Coronary artery (tissue), 2 donors: ENCODE data around the gene PPIH.
"Not testable (repeated sequence)": the region's sequence is repeated elsewhere in the genome, so short reads cannot be mapped to it uniquely, and the experiment has no call there.

ENCODE experiments used
- DNase-seq: peaks from one replicate; pipeline ENCODE4 v3.0.0-alpha.2; 2017; ENCODE audit warnings: low spot score
- H3K27ac ChIP-seq, 2 donors: fragments of 200-600 bp; sonication (generic); one replicate each; pipeline ENCODE4 v1.5.1; 2016 to 2019
- H3K4me3 ChIP-seq: fragments of 200-600 bp; sonication (generic); 2 replicates; pipeline ENCODE4 v1.5.1; 2016; ENCODE audit warnings: mild to moderate bottlenecking, moderate library complexity
- TF ChIP-seq, protein P1 (sequence below): fragments of 200-600 bp; sonication (generic); IDR thresholded peaks from one replicate; pipeline ENCODE4 v1.5.1; 2019; ENCODE audit warnings: antibody characterized with exemption

The PPIH gene

GRCh38 chr1:42657981-42658876 lies at the start of gene PPIH:
Gene PPIH, plus strand, starts transcription at chr1:42658423. Its CDS starts 24 bp downstream, at chr1:42658447.
- Histone ChIP-seq H3K27ac (peak within 1 kb of the TSS; percentile 75 to 88), H3K4me3 (peak within 1 kb of the TSS; percentile 89)
- TF ChIP-seq, protein P1, sequence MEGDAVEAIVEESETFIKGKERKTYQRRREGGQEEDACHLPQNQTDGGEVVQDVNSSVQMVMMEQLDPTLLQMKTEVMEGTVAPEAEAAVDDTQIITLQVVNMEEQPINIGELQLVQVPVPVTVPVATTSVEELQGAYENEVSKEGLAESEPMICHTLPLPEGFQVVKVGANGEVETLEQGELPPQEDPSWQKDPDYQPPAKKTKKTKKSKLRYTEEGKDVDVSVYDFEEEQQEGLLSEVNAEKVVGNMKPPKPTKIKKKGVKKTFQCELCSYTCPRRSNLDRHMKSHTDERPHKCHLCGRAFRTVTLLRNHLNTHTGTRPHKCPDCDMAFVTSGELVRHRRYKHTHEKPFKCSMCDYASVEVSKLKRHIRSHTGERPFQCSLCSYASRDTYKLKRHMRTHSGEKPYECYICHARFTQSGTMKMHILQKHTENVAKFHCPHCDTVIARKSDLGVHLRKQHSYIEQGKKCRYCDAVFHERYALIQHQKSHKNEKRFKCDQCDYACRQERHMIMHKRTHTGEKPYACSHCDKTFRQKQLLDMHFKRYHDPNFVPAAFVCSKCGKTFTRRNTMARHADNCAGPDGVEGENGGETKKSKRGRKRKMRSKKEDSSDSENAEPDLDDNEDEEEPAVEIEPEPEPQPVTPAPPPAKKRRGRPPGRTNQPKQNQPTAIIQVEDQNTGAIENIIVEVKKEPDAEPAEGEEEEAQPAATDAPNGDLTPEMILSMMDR: no peak
- DNase-seq: peak; percentile 95

DNA sequence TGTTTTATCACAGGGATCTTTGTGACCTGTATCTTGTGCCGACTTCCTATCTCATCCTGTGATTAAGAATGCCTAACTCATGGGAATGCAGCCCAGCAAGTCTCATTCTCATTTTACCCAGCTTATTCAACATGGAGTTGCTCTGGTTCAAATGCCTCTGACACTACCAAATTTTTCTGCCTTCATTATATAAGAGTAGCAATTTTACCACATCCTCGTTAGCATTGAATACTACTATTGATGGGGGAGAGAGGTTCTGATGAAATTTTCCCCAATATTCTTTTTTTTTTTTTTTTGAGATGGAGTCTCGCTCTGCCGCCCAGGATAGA lies 44.5 kb upstream of the PPIH start:
- Histone ChIP-seq H3K27ac (no peak overlapping the region), H3K4me3 (no peak overlapping the region)
- TF ChIP-seq, protein P1: no peak
- no peak for DNase-seq

DNA sequence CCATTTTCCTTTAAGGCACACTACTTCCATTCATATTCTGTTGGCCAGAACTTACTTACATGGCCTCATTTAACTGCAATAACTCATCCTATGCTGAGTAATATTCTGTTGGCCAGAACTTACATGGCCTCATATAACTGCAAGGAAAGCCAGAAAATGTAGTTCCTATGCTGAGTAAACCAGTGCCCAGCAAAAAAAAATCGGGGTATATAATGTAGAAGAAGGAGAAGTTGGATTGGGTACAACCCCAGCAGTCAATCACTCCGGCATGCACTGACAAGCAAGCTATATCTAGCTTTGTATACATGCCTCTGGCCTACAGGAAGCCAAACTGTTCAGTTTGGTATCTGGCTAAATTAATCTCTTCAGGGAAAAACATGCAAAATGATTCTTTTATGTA lies 39.4 kb upstream of the PPIH start:
- Histone ChIP-seq H3K27ac (no peak overlapping the region), H3K4me3 (no peak overlapping the region)
- TF ChIP-seq, protein P1: no peak
- no peak for DNase-seq

GRCh38 chr1:42620307-42620706 lies 37.9 kb upstream of the PPIH start:
- DNase-seq: no peak
- Histone ChIP-seq H3K4me3 (no peak overlapping the region), H3K27ac (no peak overlapping the region)
- TF ChIP-seq, protein P1: no peak

- not testable (repeated sequence) for H3K4me3 ChIP-seq, DNase-seq
Measured at GRCh38 chr1:42621180-42621579, 37.0 kb upstream of the PPIH start.

DNA sequence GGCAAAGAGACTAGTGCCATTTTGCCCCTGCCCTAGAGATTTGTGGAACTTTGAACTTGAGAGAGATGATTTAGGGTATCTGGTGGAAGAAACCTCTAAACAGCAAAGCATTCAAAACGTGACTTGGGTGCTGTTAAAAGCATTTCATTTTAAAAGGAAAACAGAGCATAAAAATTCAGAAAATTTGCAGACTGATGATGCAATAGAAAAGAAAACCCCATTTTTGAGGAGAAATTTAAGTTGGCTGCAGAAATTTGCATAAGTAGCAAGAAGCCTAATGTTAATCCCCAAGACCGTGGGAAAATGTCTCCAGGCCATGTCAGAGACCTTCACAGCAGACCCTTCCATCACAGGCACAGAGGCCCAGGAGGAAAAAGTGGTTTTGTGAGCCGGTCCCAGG lies 31.0 kb upstream of the PPIH start:
- not testable (repeated sequence) for DNase-seq, H3K27ac ChIP-seq, H3K4me3 ChIP-seq

More at GRCh38 chr1:42621180-42621579, 37.0 kb upstream of the PPIH start:
- not testable (repeated sequence) for H3K27ac ChIP-seq

DNA sequence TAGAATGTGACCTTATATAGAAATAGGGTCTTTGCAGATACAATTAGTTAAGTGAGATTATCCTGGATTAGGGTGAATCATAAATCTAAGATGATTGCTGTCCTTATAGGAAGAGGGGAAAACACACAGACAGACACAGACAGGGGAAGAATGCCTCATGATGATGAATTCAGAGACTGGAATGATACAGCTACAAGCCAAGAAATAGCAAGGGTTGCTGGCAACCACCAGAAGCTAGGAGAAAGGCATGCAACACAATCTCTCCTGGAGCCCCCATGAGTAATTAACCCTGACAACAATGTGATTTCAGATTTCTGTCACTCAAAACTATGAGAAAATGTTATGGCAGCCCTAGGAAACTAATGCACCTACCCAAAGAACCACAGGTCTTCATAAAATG lies 19.1 kb upstream of the PPIH start:
- TF ChIP-seq, protein P1: no peak
- Histone ChIP-seq H3K4me3 (no peak overlapping the region), H3K27ac (no peak overlapping the region)
- DNase-seq: no peak

- DNase-seq: no peak
- H3K4me3 ChIP-seq: no peak overlapping the region
- no peak overlapping the region for H3K27ac ChIP-seq
- TF ChIP-seq, protein P1: no peak
Measured at GRCh38 chr1:42646056-42646455, 12.2 kb upstream of the PPIH start.
